HG03442 (cell line): ENCODE measurements around the gene PER3.

Experiments used
- ATAC-seq: cut with Tn5 transposase; IDR thresholded peaks from one replicate; pipeline ENCODE4 v1.9.1; 2021; ENCODE audit warnings: mild to moderate bottlenecking, moderate library complexity; ENCODE audit not compliant: unreplicated experiment

Gene PER3

DNA sequence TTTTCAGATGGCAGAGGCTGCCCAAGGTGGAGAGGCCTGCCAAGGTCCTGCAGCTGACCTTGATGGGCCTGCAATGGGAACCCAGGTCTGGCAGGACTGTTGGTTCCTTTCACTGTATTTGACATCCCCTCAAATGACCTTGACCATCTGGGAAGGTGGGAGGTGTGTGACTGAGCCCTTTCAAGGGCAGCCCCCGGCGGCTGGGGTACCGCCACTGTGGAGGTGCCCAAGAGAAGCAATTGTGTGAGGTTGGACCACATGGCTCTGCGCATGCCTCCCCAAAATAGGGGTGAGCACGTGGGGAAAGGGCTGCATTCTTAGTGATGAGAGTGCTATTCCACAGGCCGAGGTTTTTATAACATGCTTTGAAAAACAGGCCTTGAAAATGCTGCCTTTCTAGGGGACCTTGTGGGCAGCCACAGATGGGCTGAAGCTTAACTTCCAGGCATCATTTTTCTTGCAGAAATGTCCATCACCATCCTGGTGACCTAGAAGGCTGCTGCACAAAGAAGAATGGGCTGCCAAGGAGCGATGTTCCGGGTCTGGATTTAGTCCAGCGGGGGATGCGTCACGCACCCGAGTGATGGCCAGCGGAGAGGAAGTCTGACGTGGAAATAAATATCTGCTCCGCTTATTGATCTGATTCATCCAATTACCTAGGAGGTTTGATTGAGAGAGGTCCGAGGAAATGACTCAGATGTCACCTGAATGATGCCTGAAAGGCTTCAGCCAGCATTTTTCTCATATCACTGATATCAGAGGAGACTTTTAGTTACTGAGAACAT is 85.2 kb downstream of the PER3 start:
- no peak for ATAC-seq

DNA sequence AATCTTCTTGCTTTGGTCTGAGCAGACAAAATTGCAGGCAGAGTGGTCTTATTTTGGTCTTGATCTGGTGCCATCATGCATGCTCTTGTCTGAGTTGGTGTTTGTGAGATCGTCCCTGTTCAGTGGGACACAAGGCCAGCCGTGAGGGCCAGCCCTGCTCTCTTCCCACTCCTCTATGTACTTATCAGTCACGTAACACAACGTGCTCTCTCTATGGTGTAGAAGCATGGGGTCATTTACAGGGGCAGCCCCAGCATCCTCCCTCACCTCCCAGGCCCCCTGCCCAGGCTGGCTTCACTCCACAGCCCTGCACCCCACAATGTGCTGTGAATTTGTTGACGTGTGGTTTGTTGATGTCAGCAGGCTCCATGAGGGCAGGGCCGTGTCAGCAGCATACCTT is 87.0 kb downstream of the PER3 start:
- ATAC-seq, result no peak

DNA sequence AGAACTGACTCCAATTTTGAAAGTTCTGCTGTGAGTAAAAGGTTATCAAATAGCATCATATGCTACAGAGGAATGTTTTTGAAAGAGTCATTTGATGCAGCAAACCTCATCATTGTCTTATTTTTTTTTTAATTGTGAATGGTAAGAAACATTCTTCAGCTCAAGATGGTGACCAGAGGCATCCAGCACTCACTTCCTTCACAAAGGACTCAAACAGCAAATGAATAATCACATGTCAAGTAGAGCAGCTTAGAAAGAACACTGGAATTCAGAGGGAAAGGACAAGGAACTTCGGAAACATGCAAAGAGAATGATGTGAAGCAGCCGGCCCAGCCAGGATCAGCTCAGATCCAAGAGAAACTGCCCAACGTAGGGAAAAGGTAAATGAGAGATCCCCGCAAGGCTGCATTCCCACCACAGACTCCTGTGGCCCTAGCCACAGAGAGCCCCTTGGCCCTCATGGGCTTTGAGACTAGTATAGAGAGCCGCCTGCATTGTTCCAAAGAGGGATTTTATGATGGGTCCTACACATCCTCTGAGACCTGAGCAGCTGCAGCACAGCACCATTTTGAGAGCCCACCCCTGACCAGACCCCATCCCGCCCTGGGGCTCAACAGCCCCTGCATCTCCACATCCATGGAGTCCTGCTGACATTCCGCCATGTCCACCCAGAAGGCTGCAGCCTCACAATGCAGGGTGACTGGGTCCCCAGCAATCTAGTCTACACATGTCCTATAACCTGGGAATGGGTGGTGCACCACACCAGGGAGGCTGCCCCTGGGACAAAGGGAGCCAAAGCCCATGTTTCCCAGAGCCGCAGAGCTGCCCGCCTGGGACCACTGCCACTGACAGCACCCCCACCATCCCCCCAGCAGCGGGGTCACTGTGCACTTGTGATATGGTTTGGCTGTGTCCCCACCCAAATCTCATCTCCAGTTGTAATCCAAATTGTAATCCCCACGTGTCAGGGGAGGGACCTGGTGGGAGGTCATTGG is 90.0 kb downstream of the PER3 start:
- no peak for ATAC-seq

DNA sequence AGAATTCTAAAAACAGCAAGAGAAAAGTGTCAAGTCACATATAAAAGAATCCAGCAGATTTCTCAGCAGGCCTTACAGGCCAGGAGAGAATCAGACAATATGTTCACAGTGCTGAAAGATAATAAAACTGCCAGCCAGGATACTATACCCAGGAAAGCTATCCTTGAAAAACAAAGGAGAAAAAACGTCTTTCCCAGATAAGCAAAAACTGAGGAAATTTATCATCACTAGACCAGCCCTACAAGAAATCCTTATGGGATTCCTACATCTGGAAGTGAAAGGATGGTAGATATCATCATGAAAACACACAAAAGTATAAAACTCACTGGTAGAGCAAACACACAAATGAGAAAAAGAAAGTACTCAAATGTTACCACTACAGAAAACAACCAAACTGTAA is 93.9 kb downstream of the PER3 start:
- ATAC-seq, result no peak

DNA sequence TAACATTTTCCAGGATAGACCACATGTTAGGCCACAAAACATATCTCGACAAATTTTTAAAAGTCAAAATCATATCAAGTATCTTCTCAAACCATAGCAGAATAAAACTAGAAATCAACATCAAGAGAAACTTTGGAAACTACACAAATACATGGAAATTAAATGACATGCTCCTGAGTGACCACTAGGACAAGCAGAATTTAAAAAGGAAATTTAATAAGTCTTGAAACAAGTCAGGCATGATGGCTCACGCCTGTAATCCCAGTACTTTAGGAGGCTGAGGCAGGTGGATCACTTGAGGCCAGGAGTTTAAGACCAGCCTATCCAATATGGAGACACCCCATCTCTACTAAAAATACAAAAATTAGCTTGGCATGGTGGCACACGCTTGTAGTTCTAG is 95.1 kb downstream of the PER3 start:
- no peak for ATAC-seq

DNA sequence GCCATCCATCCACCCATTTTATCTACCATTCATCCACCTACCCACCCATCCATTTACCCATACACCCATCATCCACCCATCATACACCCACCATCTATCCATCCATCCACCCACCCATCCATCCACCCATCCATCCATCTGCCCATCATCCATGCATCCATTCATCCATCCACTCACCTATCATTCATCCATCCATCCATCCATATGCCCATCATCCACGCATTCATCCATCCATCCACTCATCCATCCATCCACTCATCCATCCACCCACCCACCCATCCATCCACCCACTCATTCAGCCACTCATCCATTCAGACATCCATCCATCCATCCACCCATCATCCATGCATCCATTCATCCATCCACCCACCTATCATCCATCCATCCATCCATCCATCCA is 100.7 kb downstream of the PER3 start:
- no peak for ATAC-seq

DNA sequence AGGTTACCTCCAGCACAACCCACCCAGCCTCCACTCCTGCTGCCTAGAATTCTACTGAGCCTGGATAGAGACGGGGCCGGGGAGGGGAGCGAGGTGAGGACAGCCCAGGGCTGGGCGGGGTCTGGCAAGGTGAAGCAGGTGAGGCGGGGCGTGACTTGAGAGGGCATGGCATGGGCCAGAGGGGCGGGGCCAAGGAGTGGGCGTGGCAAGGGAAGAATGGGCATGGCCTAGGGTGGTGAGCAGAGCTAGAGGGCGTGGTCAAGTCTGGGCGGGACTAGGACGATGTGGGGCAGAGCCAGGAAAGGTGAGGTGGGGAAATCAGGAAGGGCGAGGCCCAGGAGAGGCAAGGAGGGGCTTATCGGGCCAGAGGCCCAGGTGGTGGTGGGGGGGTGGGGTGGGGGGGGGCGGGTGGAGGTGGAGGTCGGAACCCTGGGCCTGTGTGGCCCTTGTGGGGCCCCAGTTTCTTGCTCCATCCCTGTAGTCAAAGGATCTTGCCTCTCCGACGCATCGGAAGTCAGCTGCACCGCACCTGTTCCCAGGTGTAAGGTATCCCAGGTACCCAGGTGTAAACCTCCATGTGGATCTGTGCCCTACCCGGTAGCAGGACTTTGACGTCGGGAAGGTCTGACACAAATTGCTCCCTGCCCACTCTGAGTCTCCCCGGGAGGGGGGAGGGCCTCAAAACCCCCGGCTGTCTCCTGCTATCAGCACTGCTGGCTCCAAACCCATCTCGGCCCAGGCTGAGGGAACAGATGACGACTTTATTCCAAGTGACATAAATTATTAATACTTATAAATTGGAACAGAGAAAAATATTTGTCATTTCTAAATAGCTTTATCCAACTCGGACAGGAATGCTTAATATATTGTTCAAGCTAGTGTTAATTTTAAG is 101.7 kb downstream of the PER3 start:
- no peak for ATAC-seq

DNA sequence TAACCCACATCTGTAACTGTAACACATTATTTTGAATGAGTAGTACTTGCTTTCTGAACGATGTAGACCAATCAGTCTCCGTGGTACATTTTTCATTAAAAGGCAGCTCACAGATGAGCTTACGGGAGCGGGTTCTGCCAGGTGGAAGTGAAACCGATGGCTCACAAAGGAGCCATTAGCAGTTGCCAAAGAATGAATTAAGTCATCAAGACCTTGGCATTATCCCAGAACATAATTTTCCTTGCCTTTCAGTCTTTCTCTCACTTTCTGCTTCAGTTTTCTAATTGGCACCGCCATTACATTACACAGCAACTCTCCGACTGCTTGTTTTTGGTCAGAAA is 102.3 kb downstream of the PER3 start:
- no peak for ATAC-seq

DNA sequence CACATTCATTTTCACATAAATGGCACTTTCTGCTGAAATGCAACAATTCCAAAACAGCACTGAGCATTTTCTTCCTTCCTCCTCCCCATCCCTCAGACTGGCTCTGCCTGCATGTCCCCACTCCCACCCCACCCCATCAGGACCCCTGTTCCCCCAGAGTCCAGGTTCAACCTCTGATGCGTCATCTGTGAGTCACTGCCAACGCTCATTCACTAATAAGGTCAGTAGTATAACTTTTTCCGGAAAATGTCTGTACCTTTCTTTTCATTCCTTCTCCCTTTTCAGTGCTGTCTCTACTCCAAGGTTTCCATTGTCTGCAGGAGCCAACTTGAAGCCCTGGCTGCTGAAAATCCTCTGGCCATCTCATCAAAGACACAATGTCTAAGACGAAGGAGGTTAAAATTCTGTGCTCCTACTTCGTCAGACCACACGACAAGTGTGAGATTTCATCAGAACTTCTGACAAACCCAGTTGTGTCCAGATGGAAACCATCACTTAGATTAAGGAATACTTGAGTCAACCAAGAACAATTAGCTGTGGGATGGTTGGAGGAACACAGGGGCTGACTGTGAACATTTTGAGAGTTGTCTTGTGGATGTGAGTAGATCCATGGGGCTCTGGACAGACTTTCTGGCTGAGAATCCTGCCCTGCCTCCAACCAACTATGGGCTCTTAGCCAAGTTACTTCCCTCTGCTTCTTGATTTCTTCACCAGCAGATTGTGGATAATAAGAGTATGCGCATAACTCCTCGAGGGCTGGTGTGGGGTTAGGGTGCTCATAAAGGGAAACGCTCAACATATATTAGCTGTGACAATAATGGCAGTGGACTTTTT is 104.4 kb downstream of the PER3 start:
- no peak for ATAC-seq

DNA sequence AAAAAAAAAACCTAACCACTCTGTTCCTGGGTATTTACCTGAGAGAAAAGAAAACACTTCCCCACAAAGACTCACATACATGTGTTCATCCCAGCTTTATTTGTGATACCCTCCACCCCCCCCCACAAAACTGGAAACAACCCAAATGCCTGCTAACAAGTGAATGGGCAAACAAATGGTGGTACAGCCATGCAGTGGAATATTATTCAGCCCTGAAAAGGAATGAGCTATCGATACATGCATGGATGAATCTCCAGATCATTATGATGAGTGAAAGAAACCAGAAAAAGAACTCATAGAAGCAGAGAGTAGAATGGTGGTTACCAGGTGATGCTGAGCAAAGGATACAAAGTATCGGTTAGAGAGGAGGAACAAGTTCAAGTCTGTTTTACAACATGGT is 106.8 kb downstream of the PER3 start:
- ATAC-seq, result no peak

DNA sequence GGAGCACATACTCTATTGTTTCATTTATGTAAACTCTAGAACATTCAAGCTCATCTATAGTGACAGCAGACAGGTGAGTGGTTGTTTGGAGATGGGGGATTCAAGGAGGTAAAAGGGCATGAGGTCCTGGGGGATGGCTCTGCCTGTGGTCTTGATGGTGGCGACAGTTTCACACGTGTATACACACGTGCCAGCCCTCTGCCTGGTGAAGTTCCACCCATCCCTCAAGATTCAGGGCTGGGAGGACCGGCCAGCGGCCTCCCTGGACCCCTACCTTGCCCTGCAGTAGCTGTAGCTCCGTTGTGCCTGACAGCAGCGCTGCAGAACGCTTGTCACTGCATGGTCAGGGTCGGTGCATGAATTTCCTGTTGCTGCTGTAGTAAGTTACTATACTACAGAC is 107.7 kb downstream of the PER3 start:
- ATAC-seq, result no peak

DNA sequence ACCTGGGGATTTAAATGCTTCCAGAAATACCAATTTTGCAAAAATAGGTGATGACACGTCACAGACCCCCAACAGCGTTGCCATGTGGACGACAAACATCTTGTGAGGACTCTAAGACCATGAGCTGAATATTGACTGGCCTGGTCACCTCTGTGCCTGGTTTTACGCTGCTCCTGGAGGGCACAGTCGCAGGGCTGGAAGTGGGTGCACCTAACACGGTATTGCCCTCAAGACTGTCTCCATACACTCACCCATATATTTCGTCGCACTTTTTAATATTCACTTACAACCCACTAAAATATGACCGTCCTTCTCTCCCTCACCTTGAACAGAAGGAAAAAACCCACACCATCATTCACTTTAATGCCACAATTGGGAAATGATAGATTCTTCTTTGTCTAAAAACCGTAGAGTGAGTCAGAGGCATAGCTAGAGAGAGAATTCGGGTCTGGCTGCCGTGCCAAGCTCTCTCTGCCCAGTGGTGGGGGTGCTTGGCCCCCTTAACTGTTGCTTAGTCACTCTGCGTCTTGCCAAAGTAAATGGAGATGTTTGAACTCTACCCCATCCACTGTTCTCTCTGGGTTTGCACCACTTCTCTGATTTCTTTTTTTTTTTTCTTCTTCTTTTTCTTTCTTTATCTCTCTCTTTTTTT is 109.6 kb downstream of the PER3 start:
- no peak for ATAC-seq
